ENCODE results near the gene PATE1.
A peak's percentile ranks its signal among the peaks of the same experiment; 100 is the strongest.
"Not testable (repeated sequence)": the region's sequence is repeated elsewhere in the genome, so short reads cannot be mapped to it uniquely, and the experiment has no call there.

Gene PATE1, protein sequence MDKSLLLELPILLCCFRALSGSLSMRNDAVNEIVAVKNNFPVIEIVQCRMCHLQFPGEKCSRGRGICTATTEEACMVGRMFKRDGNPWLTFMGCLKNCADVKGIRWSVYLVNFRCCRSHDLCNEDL

DNA sequence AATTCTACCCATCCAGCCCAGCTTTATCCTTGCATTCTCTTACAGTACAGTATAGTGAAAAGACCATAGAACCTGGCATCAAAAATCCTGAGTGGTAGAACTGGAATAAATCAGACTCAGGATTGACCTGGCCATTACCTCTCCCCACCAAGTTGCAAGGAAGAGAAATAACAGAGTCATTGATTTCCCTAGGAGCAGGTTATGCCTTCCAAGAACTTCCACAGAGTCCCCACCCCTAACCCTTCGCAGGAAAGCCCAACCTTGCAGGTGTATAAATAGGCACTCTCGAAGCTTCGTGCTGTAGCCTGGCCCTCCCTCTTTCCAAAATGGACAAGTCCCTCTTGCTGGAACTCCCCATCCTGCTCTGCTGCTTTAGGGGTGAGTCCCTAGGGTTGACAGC lies at the start of gene PATE1:
TSS of gene PATE1 (plus strand) at position 301 of the 400 bp plus-strand sequence. CDS start at position 327, 26 bp downstream.
- DNase-seq (ENCODE audit: low read depth), result no peak
- TF ChIP-seq, protein P1, sequence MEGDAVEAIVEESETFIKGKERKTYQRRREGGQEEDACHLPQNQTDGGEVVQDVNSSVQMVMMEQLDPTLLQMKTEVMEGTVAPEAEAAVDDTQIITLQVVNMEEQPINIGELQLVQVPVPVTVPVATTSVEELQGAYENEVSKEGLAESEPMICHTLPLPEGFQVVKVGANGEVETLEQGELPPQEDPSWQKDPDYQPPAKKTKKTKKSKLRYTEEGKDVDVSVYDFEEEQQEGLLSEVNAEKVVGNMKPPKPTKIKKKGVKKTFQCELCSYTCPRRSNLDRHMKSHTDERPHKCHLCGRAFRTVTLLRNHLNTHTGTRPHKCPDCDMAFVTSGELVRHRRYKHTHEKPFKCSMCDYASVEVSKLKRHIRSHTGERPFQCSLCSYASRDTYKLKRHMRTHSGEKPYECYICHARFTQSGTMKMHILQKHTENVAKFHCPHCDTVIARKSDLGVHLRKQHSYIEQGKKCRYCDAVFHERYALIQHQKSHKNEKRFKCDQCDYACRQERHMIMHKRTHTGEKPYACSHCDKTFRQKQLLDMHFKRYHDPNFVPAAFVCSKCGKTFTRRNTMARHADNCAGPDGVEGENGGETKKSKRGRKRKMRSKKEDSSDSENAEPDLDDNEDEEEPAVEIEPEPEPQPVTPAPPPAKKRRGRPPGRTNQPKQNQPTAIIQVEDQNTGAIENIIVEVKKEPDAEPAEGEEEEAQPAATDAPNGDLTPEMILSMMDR (IDR thresholded peaks at IDR 0.05; ENCODE audit: insufficient read depth, low read depth, low read length, missing control alignments), result no peak
- no peak within 1 kb of the TSS for H3K4me3 ChIP-seq (ENCODE audit: low read depth, low read length)

DNA sequence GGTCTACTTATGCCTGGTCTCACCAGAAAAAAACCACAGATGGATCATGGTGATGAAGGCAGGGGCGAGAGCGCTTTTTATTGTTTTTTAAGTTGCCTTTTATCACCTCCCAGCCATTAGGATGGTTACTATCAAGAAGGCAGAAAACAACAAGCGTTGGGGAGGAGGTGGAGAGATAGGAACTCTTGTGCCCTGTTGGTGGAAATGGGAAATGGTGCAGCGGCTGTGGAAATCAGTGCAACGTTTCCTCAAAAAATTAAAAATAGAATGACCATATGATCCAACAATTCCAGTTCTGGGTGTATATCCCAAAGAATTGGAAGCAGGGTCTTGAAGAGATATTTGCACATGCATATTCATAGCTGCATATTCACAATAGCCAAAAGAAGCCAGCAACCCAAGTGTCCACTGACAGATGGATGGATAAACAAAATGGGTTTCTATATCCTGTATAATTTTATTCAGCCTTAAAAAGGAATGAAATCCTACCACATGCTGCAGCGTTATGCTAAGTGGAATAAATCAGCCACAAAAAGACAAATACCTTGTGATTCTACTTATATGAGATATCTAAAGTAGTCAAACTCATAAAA lies 45.0 kb upstream of the PATE1 start:
- TF ChIP-seq, protein P1 (IDR thresholded peaks at IDR 0.05; ENCODE audit: insufficient read depth, low read depth, low read length, missing control alignments), result no peak
- H3K4me3 ChIP-seq (ENCODE audit: low read depth, low read length), result no peak overlapping the region
- no peak for DNase-seq (ENCODE audit: low read depth)

DNA sequence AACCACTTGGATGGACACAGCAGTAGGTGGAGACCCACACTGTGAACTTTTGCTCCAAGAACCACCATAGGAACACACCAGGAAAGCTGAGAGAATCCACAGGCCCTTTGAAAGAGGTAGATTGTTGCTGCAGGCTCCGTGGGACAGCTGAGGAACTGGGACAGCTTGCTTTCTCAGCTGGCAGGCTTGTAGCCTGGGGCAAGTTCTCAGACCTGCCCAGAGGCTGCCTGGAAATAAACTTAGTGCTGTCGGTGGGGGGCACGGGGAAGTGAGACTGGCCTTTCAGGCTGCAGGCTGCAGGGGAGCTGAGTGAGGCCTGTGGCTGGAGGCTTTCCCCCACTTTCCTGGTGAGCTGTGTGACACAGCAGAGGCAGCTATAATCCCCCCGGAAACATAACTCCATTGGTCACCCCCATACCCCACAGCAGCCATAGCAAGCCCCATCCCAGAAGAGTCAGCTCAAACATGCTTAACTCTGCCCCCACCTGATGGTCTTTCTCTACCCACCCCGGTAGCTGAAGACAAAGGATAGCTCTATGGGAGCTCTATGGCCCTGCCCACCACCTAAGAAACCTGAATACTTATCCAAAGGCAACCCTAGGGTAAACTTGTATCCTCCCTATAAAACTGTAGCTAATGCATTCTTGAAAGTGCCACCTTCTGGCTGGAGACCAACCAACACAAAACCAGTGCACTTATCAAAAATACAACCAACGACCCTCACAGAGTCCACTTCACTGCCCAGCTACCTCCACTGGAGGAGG lies 44.0 kb upstream of the PATE1 start:
- no peak for DNase-seq (ENCODE audit: low read depth)
- TF ChIP-seq, protein P1 (IDR thresholded peaks at IDR 0.05; ENCODE audit: insufficient read depth, low read depth, low read length, missing control alignments), result no peak
- no peak overlapping the region for H3K4me3 ChIP-seq (ENCODE audit: low read depth, low read length)

DNA sequence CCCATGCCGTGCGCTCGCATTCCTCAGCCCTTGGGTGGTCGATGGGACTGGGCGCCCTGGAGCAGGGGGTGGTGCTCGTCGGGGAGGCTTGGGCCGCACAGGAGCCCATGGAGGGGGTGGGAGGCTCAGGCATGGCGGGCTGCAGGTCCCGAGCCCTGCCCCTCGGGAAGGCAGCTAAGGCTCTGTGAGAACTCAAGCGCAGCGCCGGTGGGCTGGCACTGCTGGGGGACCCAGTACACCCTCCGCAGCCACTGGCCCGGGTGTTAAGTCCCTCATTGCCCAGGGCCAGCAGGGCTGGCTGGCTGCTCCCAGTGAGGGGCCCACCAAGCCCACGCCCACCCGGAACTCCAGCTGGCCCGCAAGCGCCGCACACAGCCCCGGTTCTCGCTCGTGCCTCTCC lies 41.4 kb upstream of the PATE1 start:
- H3K4me3 ChIP-seq (ENCODE audit: low read depth, low read length); DNase-seq (ENCODE audit: low read depth): not testable (repeated sequence)

DNA sequence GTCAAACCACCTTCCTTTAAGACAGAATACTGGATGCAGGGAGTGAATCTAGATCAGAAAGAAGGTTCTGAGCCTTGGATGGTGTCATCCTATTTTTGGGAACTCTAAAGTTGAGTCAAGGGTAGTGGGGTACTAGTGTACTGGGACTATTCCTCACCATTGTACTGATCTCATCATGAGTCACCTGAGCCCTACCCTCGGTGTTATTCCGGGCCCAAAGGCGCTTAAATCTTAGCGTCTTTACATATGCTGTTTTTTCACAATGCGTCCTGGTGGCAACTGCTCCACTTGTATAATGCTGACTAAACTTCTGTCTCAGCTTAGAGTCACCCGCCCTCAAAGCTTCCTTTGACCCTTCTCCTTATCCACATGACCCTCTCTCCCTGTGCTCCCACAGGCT lies 25.3 kb upstream of the PATE1 start:
- no peak for DNase-seq (ENCODE audit: low read depth)
- H3K4me3 ChIP-seq (ENCODE audit: low read depth, low read length), result no peak overlapping the region
- TF ChIP-seq, protein P1 (IDR thresholded peaks at IDR 0.05; ENCODE audit: insufficient read depth, low read depth, low read length, missing control alignments), result no peak

DNA sequence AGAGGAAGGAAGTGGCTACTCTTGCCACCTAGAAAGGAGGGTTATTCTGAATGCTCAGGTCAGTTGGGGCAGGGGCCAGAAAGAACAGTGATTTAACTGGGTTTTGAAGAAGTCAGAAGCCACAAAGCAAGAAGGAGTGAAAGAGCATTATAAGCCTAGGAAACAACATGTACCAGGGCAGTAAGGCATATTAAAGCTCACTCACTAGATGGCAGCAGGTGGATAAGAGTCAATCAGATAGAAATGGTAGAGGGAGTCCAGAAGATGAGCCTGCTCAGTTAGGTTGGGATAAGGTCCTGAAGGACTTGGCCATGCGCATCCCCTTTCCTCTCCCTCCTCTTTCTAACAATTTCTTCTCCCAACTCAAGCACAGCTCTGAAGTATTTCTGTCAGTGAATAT lies 22.0 kb upstream of the PATE1 start:
- no peak for DNase-seq (ENCODE audit: low read depth)
- TF ChIP-seq, protein P1 (IDR thresholded peaks at IDR 0.05; ENCODE audit: insufficient read depth, low read depth, low read length, missing control alignments), result peak; percentile 8
- no peak overlapping the region for H3K4me3 ChIP-seq (ENCODE audit: low read depth, low read length)

DNA sequence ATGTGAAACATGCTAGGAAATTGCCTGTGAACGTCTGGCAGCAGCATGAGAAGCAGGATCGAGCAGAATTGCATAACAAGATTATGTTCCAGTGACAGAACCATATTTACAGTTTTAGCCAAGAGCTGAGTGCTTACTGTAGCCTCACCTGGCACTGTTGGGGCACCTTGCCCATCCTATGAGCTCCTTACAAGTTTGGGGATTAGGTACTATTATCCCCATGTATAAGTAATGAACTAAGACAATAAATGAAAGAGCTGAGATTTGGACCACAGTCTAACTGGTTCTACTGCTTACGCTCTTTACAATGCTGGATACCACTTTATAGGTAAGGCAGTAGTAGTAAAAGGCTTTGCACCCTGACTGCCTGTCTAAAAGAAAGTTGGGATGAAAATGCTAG lies 17.1 kb upstream of the PATE1 start:
- no peak for DNase-seq (ENCODE audit: low read depth)
- H3K4me3 ChIP-seq (ENCODE audit: low read depth, low read length), result no peak overlapping the region
- TF ChIP-seq, protein P1 (IDR thresholded peaks at IDR 0.05; ENCODE audit: insufficient read depth, low read depth, low read length, missing control alignments), result no peak
